Smooth muscle cell of the brain vasculature (primary cell): ENCODE data around the gene ZNF688.

Source experiments
- DNase-seq: peaks from one replicate; pipeline ENCODE4 v3.0.0-alpha.2; 2012; ENCODE audit warnings: low read depth, low spot score

ZNF688 gene

DNA sequence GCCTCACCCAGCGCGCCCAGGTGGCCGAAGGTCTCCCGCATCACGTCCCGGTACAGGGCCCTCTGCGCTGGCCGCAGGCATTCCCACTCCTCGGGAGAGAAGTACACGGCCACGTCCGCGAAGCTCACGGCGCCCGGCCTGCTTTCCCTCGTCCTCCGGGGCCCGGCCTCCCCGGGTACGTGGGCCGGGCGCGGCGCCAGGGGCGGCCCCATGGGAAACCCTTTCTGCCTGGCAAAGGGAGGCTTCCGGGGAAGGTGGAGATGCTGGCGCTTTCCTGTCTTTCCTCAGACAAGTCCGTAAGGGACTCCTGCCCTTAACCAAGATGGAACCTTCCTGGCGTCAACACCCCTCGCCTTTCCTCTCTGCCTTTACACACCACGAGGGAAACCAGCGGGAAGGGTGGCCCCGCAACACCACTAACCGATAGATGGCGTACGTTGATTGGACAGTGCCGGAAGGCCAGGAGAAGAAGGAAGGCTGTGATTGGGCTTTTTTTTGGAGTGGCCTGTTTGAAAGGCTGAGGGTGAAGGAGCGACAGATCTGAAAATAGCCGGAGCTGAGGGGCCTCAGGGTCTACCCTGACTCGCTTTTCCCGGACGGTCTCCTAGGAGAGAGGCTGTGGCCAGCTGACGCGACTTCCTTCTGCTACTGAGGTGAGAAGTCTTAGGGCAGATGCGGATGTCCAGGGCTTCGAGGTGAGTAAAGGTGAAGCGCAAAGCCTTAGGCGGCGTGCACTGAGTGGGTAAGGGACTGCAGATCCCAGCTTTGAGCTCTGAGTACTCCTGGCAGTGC lies 14.1 kb upstream of the ZNF688 start, which contains the start of gene ZNF785:
Gene ZNF785 (minus strand): TSS at position 298 of the 792 bp plus-strand sequence. CDS start 86 bp downstream, at position 212.
- DNase-seq: peak; percentile 98

DNA sequence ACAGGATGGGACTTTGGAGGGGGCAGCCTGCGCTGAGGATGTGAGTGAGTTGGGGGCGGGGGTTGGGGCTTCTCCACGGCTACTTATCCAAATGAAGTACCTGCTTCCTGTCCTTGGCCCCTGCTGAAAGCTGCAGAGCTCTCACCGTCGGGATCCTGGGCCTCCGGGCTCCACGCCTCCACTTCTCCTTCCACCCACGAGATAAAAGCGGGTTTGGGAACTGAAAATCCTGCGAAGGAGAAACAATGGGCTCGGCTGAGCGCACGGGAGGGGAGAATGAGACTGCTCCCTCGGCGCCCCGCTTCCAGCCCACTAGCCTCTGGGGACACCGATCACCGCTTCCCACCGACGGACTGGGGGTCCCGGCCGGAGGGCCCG lies 13.5 kb upstream of the ZNF688 start:
- DNase-seq: no peak

DNA sequence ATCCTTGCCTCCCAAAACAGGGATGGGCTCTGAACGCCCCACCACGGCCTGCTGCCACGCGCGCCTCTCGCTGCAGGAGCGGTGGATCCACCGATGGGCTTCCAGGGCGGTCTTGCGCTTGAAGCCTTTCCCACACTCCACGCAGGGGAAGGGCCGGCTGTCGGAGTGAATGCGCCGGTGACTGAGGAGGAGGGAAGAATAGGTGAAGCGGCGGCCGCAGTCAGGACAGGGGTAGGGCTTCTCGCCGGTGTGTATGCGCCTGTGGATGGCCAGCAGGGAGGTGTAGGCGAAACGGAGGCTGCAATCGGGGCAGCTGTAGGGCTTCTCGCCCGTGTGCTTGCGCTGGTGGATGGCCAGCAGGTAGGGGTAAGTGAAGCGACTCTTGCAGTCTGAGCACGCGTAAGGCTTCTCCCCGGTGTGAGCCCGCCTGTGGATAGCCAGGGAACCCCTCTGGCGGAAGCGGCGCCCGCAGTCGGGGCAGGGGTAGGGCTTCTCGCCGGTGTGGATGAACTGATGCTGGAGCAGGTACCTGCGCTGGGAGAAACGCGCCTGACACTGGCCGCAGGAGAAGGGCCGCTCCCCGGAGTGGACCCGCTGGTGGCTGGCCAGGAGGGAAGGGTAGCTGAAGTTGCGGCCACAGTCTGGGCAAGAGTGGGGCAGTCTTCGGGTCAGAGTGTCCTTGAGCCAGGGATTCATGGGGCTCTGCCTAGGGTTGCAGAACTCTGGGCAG lies 11.3 kb upstream of the ZNF688 start:
- DNase-seq: no peak

GRCh38 chr16:30581457-30581856 lies 9.9 kb upstream of the ZNF688 start:
- DNase-seq: no peak

DNA sequence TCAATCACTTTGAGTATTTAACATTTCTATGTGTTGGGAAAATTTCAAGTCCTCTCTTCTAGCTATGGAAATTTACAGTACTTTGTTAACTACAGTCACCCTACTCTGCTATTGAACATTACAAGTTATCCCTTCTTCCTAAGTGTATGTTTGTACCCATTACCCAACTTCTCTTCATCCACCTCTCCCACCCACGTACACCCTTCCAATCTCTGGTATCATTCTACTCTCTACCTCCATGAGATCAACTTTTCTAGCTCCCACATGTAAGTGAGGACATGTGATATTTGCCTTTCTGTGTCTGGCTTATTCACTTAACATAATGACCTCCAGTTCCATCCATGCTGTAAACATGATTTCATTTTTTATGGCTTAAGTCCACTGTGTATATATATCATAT lies 3.2 kb upstream of the ZNF688 start:
- DNase-seq: no peak

- no peak for DNase-seq
Measured at GRCh38 chr16:30570636-30571444, 674 bp downstream of the ZNF688 start.

- DNase-seq: no peak
Measured at GRCh38 chr16:30569746-30570635, 1.5 kb downstream of the ZNF688 start.

DNA sequence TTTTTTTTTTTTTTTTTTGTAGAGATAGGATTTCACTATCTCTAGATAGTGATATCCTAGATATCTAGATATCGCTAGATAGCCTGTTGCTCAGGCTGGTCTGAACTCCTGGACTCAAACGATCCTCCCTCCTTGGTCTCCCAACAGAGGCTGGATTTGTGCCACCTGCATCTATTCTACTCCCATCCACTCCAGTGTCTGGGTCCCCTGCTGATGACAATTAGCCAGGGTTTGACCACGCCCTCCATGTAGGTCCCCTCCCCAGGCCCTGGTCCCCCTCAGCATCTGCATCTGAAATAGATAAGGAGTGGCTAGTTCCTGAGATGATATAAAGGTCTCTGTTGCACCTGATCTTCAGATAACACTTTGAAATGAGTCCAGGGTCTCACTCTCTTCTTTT lies 2.2 kb downstream of the ZNF688 start:
- DNase-seq: no peak

- no peak for DNase-seq
Measured at GRCh38 chr16:30567991-30568638, 3.4 kb downstream of the ZNF688 start.

- DNase-seq: no peak
Measured at GRCh38 chr16:30567160-30567990, 4.1 kb downstream of the ZNF688 start.

DNA sequence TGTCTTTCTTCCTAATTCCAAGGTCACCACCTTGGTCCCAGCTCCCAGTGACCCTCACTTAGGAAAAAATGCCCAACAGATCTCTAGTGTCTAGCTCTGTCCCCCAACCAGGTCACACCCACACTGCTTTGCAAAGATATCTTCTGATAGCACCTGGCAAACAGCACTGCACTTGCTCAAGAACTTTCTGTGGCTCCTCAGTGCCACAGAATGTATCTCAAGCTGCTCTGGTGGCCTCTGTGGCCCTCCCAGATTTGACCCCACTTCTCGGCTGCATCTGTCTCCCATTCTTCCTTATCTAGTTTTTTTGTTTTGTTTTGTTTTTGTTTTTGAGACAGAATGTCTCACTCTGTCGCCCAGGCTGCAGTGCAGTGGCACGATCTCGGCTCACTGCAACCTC lies 5.0 kb downstream of the ZNF688 start:
- no peak for DNase-seq

DNA sequence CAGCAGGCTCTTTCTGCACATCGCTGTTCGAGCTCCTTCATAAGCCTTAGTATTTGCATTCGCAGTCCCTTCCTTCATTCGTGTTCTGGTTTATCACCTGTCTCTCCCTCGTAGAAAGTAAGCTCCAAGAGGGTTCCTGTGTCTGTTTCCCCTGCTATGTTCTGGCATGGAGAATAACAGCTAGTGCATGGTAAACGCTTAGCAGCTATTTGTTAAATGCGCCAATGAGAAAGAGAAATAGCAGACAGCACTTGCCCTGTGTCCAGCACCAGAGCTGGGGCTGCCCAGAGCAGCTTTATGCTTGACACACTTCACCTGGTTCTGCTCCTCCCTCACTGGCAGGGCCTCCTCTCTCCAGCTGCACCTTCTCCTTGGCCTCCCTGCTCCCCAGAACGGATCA lies 5.5 kb downstream of the ZNF688 start:
- DNase-seq: no peak

DNA sequence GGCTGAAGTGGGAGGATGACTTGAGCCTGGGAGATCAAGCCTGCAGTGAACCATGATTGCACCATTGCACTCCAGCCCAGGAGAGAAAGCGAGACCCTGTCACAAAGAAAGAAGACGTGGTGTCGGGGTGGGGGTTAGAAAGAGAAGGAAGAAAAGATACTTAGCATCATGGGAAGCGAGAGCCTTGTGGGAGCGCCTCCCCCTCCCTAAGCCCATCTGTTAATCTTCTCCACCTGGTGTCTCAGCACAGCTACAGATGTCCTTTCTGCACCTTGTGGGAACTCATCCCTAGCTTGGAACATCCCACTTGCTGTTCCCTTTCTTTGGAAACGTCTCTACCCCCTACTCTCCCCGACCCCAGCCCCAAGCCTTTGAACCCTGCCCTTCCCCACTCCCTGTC lies 6.0 kb downstream of the ZNF688 start:
- no peak for DNase-seq

DNA sequence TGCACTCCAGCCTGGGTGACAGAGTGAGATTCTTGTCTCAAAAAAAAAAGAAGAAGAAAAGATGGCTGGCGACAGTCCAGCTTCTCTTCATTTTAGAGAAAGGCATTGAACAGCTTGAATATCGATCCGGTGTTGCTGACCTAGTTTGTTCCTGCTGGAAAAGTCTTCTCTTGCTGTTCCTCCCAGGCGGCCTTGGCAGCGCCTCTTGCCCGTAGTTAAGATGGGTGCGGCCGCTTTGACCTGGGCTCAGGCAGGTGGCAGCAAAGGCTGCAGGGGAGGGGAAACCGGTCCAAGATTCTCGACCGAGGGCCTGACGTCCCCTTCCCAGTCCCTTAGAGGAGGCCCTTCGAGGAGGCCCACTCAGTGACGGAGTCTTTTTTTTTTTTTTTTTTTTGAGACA lies 9.5 kb downstream of the ZNF688 start:
- no peak for DNase-seq

DNA sequence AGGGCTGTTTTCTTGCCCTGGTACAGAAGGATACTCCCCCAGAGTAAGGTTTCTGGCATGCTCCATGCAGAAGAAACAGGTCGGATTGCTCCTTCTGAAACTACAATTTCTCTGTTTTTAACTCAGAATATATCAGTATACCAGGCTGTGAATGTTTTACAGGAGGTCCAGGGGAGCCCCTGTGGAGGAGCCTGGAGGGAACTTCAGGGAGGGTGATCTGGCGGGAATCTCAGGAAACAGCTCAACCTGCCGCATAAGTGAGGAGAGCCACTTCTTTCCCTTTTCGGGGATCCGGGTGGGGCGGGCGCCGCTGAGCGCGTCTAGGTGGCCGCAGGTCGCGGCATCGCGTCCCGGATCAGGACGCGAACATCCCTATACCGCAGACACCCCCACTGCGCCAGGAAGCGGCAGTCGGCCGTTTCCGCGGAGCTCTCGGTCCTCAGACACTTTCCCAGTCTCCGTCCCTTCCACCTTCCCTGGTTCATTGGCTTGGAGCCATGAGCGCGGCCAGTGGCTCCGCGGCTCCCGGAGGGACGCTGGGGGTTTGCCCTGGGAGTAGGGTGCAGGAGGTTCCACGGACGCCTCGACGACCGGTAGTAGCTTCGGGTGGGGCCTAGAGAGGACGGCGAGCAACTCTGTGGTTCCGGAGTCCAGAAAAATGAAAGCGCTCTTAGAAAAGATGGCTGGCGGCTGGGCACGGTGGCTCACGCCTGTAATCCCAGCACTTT lies 10.3 kb downstream of the ZNF688 start:
- DNase-seq: no peak

GRCh38 chr16:30559690-30560089 lies 11.8 kb downstream of the ZNF688 start:
- DNase-seq: no peak

- DNase-seq: no peak
Measured at GRCh38 chr16:30558789-30559377, 12.6 kb downstream of the ZNF688 start.

DNA sequence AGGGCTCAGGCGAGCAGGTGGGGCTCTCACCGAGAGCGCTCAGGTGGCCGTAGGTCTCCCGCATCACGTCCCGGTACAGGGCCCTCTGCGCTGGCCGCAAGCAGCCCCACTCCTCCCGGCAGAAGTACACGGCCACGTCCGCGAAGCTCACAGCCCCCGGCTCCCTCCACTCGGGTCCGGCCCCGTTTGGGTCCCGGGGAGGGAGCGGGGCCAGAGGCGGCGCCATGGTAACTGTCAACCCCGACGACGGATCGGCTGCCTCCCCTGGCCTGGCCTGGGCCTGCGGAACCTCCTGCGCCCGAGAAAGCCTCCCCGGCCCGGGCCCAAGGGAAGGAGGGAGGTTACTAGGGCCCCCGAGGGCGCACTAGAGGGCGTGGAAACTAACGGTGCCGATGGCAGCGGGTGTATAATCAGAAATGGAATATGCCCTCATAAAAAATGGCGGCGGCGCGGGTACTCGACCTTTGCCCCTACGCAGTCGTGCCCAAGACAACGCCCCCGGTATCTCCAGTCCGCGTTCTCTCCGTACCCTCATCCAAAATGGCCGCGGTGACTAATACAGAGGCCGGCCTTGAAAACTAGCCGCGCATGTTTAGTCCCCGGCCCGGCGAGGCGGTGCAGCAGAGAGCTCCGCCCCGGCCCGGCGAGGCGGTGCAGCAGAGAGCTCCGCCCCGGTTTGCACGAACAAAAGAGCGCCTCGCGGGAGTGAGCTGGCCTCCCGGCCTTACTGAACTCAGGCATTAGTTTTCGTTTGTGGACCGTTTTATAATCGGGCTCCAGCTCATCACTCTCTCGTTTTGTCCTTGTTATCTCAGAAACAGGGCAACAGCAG lies 13.3 kb downstream of the ZNF688 start, which contains the start of gene ZNF764:
Gene ZNF764 (minus strand): TSS at position 418 of the 832 bp plus-strand sequence. CDS start 192 bp downstream, at position 226.
- peak; percentile 92 for DNase-seq
